PC-9 (cell line): ENCODE data around the gene CLDN19. TPM values are rescaled to one million over a fixed set of nuclear protein-coding genes. Genes with fewer than 3 reads are reported as not detected.
A peak's percentile ranks its signal among the peaks of the same experiment; 100 is the strongest.

ENCODE experiments used
- BruUV-seq: library from RNA; stranded (reverse); fragments of 400-500 nt; replicated peaks from 2 replicates; lab custom pipeline; 2021; lab: Mats Ljungman, UMichigan
- CTCF ChIA-PET: fragments of 300-600 bp; sonication (Branson Sonifier 250); formaldehyde crosslinking; loops from one replicate; lab custom pipeline; 2022; ENCODE audit warnings: antibody characterized with exemption; lab: Charles Lee
- POLR2A ChIA-PET: fragments of 300-600 bp; sonication (Branson Sonifier 250); formaldehyde crosslinking; loops from one replicate; lab custom pipeline; 2022; ENCODE audit warnings: antibody characterized with exemption; ENCODE audit not compliant: unreplicated experiment; lab: Charles Lee
- DNase-seq, 2 experiments: peaks; one replicate each; pipeline versions ENCODE4 v3.0.0 to v3.0.0-alpha.2; 2015 to 2022; ENCODE audit warnings: mixed read lengths in 1 of 2
- H2AFZ ChIP-seq: fragments of 200-600 bp; sonication (generic); 2 replicates; pipeline ENCODE4 v1.8.1; 2017; ENCODE audit warnings: antibody characterized with exemption
- H3F3A ChIP-seq: fragments of 200-600 bp; sonication (generic); 2 replicates; pipeline ENCODE4 v1.8.1; 2017; ENCODE audit warnings: antibody characterized with exemption, mild to moderate bottlenecking, low read depth; ENCODE audit not compliant: insufficient read depth
- H3K27ac ChIP-seq: fragments of 200-600 bp; sonication (generic); 2 replicates; pipeline ENCODE4 v1.6.1; 2016; ENCODE audit warnings: mixed run types
- H3K27me3 ChIP-seq: fragments of 200-600 bp; sonication (generic); 2 replicates; pipeline ENCODE4 v1.6.1; 2016; ENCODE audit warnings: low read depth, mixed run types; ENCODE audit not compliant: insufficient read depth
- H3K36me3 ChIP-seq: fragments of 200-600 bp; sonication (generic); 2 replicates; pipeline ENCODE4 v1.6.1; 2016; ENCODE audit warnings: low read depth, mixed run types
- H3K4me1 ChIP-seq: fragments of 200-600 bp; sonication (generic); replicated peaks from 2 replicates; pipeline ENCODE4 v1.6.1; 2016; ENCODE audit warnings: mixed run types; ENCODE audit not compliant: insufficient read depth
- H3K4me2 ChIP-seq: fragments of 200-600 bp; sonication (generic); 2 replicates; pipeline ENCODE4 v1.6.1; 2017; ENCODE audit warnings: mixed run types
- H3K4me3 ChIP-seq: fragments of 200-600 bp; sonication (generic); 2 replicates; pipeline ENCODE4 v1.6.1; 2016; ENCODE audit warnings: mixed run types
- H3K79me2 ChIP-seq: fragments of 200-600 bp; sonication (generic); 2 replicates; pipeline ENCODE4 v1.6.1; 2017; ENCODE audit warnings: low read depth, mixed run types
- H3K9me2 ChIP-seq: fragments of 200-600 bp; sonication (generic); 2 replicates; pipeline ENCODE4 v1.8.1; 2017; ENCODE audit warnings: mild to moderate bottlenecking; ENCODE audit not compliant: insufficient read depth
- H3K9me3 ChIP-seq: fragments of 200-600 bp; sonication (generic); 2 replicates; pipeline ENCODE4 v1.8.1; 2016; ENCODE audit warnings: low read depth; ENCODE audit not compliant: insufficient read depth
- H4K20me1 ChIP-seq: fragments of 200-600 bp; sonication (generic); 2 replicates; pipeline ENCODE4 v1.8.1; 2017; ENCODE audit not compliant: insufficient read depth
- EZH2 ChIP-seq: fragments of 200-600 bp; sonication (generic); IDR thresholded peaks from 2 replicates; pipeline ENCODE4 v1.8.0; 2017; ENCODE audit warnings: antibody characterized with exemption, low read depth
- intact Hi-C: fragments of 100-400 bp; cut with micrococcal nuclease; formaldehyde crosslinking; loops from one replicate; pipeline ENCODE4 v1.10.0; 2022; ENCODE audit not compliant: unreplicated experiment
- total RNA-seq: library from RNA; stranded (reverse); gene quantifications from 2 replicates; pipeline ENCODE4 v1.2.3, GENCODE V29; 2021
- TF ChIP-seq, protein P1 (sequence below): fragments of 200-600 bp; sonication (generic); conservative IDR thresholded peaks from 2 replicates; pipeline ENCODE4 v1.6.1; 2017; ENCODE audit warnings: mixed run types, antibody characterized with exemption, mild to moderate bottlenecking, moderate library complexity

Gene CLDN19
- total RNA-seq, 1 experiment from 2014 or later = not detected

DNA sequence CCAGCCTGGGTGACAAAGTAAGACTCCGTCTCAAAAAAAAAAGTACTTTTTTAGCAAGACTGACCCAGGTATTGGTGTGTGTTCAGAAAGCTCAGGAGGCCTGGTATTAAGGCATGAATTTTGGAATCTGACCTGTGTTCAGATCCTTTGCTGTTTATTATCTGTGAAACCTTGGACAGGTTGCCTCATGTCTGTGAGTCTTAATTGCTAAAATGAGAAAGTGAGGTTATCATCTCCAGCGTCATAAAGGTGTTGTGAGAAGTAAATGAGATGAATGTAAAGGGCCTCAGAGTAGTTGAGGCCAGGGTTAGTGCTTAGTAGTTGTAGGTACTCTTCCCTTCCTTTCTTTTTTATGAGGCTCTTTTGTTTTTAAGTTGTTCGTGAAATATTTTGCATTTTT lies 29.8 kb upstream of the CLDN19 start:
- no peaks in the 10 kb centered on the region for H3K27me3 ChIP-seq
- no peaks in the 10 kb centered on the region for H4K20me1 ChIP-seq
- H3K4me1 ChIP-seq = peaks cover 23% of the 10 kb centered on the region
- no peak overlapping the region for H3K4me2 ChIP-seq
- BruUV-seq = no TSS peak
- H3K9me3 ChIP-seq = no peaks in the 10 kb centered on the region
- H3K79me2 ChIP-seq = peaks cover 29% of the 10 kb centered on the region
- H3K27ac ChIP-seq = no peak overlapping the region
- H3K9me2 ChIP-seq = no peaks in the 10 kb centered on the region
- intact Hi-C loops = loop anchor here (10.0 kb wide), 2 partner anchors 645 to 1335 kb away; no protein-coding TSS in a partner anchor
- TF ChIP-seq, protein P1, sequence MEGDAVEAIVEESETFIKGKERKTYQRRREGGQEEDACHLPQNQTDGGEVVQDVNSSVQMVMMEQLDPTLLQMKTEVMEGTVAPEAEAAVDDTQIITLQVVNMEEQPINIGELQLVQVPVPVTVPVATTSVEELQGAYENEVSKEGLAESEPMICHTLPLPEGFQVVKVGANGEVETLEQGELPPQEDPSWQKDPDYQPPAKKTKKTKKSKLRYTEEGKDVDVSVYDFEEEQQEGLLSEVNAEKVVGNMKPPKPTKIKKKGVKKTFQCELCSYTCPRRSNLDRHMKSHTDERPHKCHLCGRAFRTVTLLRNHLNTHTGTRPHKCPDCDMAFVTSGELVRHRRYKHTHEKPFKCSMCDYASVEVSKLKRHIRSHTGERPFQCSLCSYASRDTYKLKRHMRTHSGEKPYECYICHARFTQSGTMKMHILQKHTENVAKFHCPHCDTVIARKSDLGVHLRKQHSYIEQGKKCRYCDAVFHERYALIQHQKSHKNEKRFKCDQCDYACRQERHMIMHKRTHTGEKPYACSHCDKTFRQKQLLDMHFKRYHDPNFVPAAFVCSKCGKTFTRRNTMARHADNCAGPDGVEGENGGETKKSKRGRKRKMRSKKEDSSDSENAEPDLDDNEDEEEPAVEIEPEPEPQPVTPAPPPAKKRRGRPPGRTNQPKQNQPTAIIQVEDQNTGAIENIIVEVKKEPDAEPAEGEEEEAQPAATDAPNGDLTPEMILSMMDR = no peak
- no peak for TF ChIP-seq EZH2
- H3K4me3 ChIP-seq = no peak overlapping the region
- H3K36me3 ChIP-seq = no peaks in the 10 kb centered on the region
- no peak overlapping the region for H2AFZ ChIP-seq
- no peak for DNase-seq
- CTCF ChIA-PET = no interaction called here
- H3F3A ChIP-seq = no peaks in the 10 kb centered on the region
- POLR2A ChIA-PET = no interaction called here

DNA sequence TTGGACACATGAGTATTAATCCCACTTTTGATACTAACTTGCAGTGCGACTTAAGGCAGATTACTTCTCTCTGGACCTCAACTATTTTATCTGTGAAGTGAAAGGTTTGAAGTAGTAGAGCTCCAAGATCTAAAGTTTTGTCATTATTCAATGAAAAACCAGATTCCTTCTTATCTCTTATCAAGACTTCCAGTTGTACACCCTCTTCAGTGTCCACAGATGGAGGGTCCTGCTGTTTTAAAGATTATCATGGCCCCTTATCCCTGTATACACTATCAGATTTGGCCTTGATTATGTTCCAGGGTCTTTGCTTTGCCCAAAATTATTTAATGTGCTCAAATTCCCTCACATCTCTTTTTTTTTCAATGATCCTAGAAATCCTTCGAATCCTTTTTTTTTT lies 28.1 kb upstream of the CLDN19 start:
- no peaks in the 10 kb centered on the region for H3K9me3 ChIP-seq
- no peaks in the 10 kb centered on the region for H3K9me2 ChIP-seq
- H3K27ac ChIP-seq = no peak overlapping the region
- H3K4me3 ChIP-seq = peak overlapping the region; percentile 86
- TF ChIP-seq, protein P1 = no peak
- no peak for TF ChIP-seq EZH2
- ChIA-PET CTCF (no interaction called here), POLR2A (no interaction called here)
- H3K27me3 ChIP-seq = no peaks in the 10 kb centered on the region
- H3F3A ChIP-seq = no peaks in the 10 kb centered on the region
- no peaks in the 10 kb centered on the region for H4K20me1 ChIP-seq
- H3K79me2 ChIP-seq = peaks cover 30% of the 10 kb centered on the region
- H3K36me3 ChIP-seq = no peaks in the 10 kb centered on the region
- no TSS peak for BruUV-seq
- H3K4me2 ChIP-seq = peak overlapping the region; percentile 90
- peaks cover 24% of the 10 kb centered on the region for H3K4me1 ChIP-seq
- H2AFZ ChIP-seq = peak overlapping the region; percentile 89
- intact Hi-C loops = loop anchor here (10.0 kb wide), 1 partner anchor 1333 kb away; no protein-coding TSS in a partner anchor
- no peak for DNase-seq

DNA sequence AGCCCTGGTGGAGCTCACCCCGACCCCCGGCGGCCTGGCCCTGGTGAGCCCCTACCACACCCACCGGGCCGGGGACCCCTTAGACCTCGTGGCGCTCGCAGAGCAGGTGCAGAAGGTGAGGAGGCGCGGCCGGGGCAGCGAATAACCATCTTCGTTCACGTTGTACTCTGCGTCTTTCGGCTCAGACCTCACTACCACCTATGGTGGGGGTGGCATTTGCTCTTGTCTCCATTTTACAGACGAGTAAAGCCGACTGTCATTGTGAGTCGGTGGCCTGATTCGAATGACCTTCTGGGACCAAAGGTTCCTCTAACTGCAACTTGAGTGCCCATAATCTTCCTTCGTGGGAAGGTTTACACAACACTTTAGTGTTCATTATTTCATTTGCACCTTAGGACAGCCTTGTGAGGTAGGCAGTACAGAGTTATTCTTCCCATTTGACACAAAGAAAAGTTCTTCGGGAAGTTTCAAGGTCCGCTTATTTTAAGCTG lies 27.5 kb upstream of the CLDN19 start:
- intact Hi-C loops = loop anchor here (2.0 to 10.0 kb wide), 5 partner anchors 49 to 1333 kb away; partner anchors contain the start of genes ERMAP, GUCA2A and SVBP
- no peak for TF ChIP-seq EZH2
- TF ChIP-seq, protein P1 = no peak
- no peaks in the 10 kb centered on the region for H3K36me3 ChIP-seq
- H3K9me2 ChIP-seq = no peaks in the 10 kb centered on the region
- no peaks in the 10 kb centered on the region for H3K9me3 ChIP-seq
- peaks cover 30% of the 10 kb centered on the region for H3K79me2 ChIP-seq
- no peaks in the 10 kb centered on the region for H3K27me3 ChIP-seq
- H3K4me3 ChIP-seq = peak overlapping the region; percentile 86
- BruUV-seq = no TSS peak
- DNase-seq = no peak
- peaks cover 24% of the 10 kb centered on the region for H3K4me1 ChIP-seq
- H3K4me2 ChIP-seq = peak overlapping the region; percentile 90
- CTCF ChIA-PET = interaction anchor here (2.0 kb wide), 1 partner anchor 306 kb away, joined by 10 read pairs; no protein-coding TSS in a partner anchor
- no peaks in the 10 kb centered on the region for H3F3A ChIP-seq
- H2AFZ ChIP-seq = peak overlapping the region; percentile 89
- no peak overlapping the region for H3K27ac ChIP-seq
- POLR2A ChIA-PET = interaction anchor here (0.6 to 0.7 kb wide), 5 partner anchors 48 to 1088 kb away, joined by 3 to 8 read pairs (median 3); no protein-coding TSS in a partner anchor
- H4K20me1 ChIP-seq = no peaks in the 10 kb centered on the region
